Transverse colon (tissue), 4 donors: ENCODE measurements around the gene USPL1.

ENCODE experiments used
- EP300 ChIP-seq: sonication (generic); formaldehyde crosslinking; IDR thresholded peaks from one replicate; pipeline ENCODE4 v1.6.1; 2017; ENCODE audit warnings: antibody characterized with exemption, low read depth
- POLR2A ChIP-seq: fragments of 450-650 bp; IDR thresholded peaks from one replicate; pipeline ENCODE4 v1.6.1; 2016; ENCODE audit warnings: antibody characterized with exemption, mild to moderate bottlenecking, moderate library complexity
- POLR2AphosphoS5 ChIP-seq, 3 donors: sonication (generic); formaldehyde crosslinking; IDR thresholded peaks; one replicate each; pipeline ENCODE4 v1.6.1; 2016; ENCODE audit warnings: antibody characterized with exemption in 3 of 3
- TF ChIP-seq, protein P1 (sequence below), 5 experiments: fragments of 200-600 bp in 3 of 5; fragments of 450-650 bp in 2 of 5; sonication (generic) in 3 of 5; IDR thresholded peaks; 1 replicate in 2 of 5; 2 replicates in 3 of 5; pipeline ENCODE4 v1.5.1; 2016 to 2017; ENCODE audit warnings: antibody characterized with exemption in 5 of 5, inconsistent platforms in 3 of 5, mild to moderate bottlenecking in 2 of 5, moderate library complexity in 1 of 5

DNA sequence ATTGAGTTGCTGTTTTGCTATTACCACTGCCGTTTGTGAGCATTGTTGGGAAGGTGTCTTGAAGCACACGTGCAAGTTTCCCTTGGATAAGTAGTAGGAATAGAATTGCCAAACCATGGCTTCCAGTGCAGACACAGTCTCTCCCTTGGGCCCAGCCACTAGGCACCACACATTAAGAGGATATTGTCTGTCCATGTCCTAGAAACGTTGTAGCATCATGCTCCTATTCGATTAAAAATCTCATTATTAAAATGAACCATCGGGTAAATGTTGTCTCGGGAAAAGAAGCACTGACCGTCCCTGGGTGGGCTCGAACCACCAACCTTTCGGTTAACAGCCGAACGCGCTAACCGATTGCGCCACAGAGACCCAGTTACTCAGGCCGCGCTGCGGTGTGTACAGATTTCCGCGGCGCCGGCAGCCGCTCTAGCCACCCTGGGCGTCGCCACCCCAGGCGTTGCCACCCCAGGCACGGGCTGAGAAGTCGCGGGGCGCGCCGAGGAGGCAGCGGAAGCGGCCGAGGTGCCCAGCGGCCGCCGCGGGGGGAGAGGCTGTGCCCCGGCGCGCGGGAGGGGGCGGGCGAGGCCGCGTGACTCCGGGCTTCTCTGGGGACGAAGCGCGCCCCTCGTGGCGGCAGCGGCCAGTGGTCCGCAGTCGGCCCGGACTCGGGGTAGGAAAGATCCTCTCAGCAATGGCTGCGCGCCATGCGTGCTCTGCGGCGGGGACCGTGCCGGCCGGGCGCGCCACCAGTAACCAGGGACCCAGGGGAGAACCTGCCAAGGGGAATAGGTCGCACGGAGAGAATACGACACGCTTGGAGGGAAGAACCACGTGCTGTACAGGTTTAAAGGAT lies 56.2 kb downstream of the USPL1 start:
- TF ChIP-seq POLR2A: peak; percentile 15
- TF ChIP-seq, protein P1, sequence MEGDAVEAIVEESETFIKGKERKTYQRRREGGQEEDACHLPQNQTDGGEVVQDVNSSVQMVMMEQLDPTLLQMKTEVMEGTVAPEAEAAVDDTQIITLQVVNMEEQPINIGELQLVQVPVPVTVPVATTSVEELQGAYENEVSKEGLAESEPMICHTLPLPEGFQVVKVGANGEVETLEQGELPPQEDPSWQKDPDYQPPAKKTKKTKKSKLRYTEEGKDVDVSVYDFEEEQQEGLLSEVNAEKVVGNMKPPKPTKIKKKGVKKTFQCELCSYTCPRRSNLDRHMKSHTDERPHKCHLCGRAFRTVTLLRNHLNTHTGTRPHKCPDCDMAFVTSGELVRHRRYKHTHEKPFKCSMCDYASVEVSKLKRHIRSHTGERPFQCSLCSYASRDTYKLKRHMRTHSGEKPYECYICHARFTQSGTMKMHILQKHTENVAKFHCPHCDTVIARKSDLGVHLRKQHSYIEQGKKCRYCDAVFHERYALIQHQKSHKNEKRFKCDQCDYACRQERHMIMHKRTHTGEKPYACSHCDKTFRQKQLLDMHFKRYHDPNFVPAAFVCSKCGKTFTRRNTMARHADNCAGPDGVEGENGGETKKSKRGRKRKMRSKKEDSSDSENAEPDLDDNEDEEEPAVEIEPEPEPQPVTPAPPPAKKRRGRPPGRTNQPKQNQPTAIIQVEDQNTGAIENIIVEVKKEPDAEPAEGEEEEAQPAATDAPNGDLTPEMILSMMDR (IDR thresholded peaks at IDR 0.05): peak; percentile 49 to 73 (median 66)
- peak in 2 of 3 donors; percentile 39 to 47 for TF ChIP-seq POLR2AphosphoS5 (IDR thresholded peaks at IDR 0.05)
- no peak for TF ChIP-seq EP300
